Dedifferentiated amniotic fluid mesenchymal stem cell (primary cell): ENCODE measurements around the gene TSEN2.
A peak's percentile ranks its signal among the peaks of the same experiment; 100 is the strongest.

ENCODE experiments used
- DNase-seq: peaks from one replicate; pipeline ENCODE4 v3.0.0-alpha.2; 2016; ENCODE audit errors: extremely low spot score

The TSEN2 gene

DNA sequence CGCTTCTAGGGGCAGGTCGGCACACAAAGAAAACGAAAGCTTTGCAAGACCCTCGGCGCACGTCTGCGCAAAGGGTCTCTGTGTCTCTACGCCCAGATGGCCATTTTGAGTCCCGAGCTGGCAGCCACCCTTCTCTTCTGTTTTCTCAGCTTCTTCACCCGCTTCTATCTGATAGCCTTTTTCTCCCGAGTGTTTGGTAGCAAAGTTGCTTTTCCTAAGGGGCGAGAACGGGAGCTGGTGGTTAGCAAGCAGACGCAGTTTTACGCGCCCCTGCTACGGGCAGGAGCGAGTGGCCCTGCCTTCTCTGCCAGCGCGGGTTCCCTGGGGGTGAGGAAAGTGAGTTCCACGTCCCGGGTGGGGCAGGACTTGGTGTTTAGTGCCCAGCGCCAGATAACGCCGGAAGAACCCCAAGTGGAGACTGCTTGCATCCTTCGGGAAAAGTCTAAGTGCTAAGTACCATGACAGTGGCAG is 69.7 kb downstream of the TSEN2 start:
- DNase-seq: peak; percentile 16

- DNase-seq: peak; percentile 18
Measured at GRCh38 chr3:12556314-12556689, 72.0 kb downstream of the TSEN2 start.

DNA sequence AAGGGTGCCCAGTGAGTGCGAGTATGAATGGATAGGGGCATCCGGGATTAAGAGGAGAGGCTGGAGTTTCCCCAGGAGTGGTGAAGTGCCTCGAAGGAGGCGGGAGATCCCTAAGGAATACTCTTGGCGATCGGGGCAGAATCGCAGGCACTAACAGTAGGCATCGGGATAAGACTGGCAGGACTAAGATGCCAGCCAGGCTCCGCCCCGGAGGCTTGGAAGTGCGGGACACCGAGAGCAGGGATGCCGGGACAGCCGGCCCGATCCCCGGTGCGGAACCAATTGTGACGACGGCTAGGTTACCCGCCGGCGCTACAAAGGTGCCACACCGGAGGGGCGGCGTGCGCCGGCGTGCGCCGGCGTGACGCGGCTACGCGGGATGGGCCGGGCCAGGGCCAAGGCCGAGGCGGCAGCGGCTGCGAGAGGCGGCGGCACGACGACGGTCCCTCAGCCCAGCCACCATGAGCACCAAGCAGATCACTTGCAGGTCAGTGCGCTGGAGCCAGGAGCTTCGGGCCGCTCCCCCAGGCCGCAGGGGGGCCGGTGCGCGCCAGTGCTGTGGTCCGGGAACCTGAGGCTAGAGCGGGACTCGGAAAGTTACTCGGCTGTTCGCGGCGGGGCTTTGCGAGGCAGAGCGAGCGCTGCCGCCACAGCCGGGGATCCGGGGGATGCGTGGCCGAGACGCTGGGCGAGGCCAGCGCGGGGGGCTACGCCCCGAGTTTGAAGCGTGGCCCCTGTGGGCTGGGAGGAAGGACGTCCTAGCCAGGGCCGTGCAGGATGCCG is 72.6 kb downstream of the TSEN2 start, which contains the start of gene MKRN2:
Gene MKRN2 (plus strand): TSS at position 398 of the 783 bp plus-strand sequence. CDS start 64 bp downstream, at position 462.
- peak; percentile 66 for DNase-seq

DNA sequence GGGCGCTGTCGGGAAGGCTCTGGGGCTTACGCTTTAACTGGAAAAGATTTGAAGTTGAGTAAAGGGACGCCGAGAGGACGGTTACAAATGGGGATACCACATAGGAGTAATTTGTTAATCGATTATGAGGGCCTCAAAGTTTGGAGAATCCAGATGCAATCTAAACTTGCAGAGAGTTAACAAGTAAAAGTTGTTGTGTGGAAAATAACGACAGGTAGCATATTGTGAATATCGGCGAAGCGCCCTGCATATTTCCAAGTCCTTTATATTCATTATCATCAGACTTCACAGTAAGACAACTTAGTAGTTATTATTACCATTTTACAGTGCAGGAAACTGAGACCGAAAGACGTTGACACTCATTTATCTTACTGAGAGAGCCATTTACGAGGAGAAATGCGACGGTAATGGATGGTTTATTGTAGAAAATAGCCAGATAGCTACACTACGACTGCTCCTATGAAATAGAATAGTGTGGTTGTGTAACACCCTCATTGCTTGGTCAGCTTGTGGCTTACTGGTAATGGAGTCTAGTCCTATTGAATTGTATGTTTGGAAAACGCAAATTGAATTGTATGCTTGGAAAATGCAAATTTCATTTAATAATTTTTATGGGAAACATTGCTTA is 73.3 kb downstream of the TSEN2 start:
- peak; percentile 53 for DNase-seq

- no peak for DNase-seq
Measured at GRCh38 chr3:12558706-12559105, 74.4 kb downstream of the TSEN2 start.

- DNase-seq: no peak
Measured at GRCh38 chr3:12559520-12559919, 75.2 kb downstream of the TSEN2 start.

DNA sequence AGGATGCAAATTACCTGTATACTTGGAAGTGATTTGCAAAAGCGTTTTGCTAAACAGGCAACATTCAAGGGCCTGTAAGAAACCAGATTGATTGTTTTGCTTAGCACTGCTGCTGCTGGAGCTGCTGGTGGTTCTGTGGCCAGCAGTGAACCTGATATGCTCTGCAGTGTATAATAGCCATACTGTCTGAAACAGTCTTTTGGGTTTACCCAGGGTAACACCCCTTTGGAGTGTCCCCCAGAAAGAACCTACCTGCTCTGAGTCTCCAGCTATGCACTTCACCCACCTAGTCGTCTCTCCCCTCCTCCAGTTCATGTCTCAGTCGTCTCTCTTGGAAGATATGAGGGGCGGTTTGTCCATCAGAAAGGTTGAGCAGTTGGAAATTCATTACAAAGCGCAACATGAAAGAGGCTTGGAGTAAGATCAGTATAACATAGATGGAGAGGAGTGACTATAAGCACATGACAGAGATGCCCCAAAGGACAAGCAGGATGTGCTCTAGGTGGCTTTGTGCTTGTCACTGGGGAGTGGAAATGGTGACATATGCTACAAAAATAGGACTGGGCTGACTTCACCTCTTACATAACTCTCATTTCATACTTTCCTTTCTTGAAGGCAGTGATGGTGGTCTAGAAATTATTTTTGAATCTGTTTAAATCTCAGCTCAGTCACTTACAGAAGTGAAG is 76.4 kb downstream of the TSEN2 start:
- DNase-seq: no peak

- no peak for DNase-seq
Measured at GRCh38 chr3:12561397-12561796, 77.1 kb downstream of the TSEN2 start.

- DNase-seq: no peak
Measured at GRCh38 chr3:12562451-12562850, 78.2 kb downstream of the TSEN2 start.

- no peak for DNase-seq
Measured at GRCh38 chr3:12566976-12567375, 82.7 kb downstream of the TSEN2 start.

DNA sequence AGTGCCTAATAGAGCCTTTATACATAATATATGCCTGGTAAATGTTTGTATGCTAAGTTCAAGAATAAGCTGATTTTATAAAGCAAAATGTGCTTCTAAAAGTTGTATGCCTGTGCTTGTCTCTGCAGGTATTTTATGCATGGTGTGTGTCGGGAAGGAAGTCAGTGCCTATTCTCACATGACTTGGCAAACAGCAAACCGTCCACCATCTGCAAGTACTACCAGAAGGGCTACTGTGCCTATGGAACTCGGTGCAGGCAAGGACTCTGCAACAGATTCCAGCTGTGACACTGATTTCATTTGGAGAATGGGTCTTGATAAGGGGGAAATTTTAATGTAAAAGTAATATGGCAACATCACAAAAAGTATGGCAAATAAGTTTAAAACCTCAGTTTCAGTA is 84.5 kb downstream of the TSEN2 start:
- DNase-seq: no peak

DNA sequence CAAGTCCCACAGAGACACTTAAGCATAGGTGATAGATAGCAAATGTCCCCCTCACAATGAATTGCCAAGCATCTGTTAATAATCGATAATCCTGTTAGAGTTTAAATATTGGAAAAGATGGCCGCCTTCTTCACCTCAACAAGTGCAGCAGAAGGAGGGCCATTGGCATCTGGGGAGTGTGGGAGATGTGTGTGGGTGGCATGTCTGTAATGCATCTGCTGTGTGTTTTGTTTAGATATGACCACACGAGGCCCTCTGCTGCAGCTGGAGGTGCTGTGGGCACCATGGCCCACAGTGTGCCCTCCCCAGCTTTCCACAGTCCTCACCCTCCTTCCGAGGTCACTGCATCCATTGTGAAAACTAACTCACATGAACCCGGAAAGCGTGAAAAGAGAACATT is 85.6 kb downstream of the TSEN2 start:
- no peak for DNase-seq

DNA sequence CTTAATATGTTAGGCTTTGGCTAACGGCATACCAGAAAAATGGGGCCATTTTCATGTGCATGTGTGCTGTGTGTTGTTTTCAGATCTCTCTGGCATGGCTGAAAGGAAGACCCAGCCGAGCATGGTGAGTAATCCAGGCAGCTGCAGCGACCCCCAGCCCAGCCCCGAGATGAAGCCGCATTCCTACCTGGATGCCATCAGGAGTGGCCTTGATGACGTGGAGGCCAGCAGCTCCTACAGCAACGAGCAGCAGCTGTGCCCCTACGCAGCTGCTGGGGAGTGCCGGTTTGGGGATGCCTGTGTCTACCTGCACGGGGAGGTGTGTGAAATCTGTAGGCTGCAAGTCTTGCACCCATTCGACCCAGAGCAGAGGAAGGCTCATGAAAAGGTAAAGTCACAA is 87.7 kb downstream of the TSEN2 start:
- DNase-seq: no peak

DNA sequence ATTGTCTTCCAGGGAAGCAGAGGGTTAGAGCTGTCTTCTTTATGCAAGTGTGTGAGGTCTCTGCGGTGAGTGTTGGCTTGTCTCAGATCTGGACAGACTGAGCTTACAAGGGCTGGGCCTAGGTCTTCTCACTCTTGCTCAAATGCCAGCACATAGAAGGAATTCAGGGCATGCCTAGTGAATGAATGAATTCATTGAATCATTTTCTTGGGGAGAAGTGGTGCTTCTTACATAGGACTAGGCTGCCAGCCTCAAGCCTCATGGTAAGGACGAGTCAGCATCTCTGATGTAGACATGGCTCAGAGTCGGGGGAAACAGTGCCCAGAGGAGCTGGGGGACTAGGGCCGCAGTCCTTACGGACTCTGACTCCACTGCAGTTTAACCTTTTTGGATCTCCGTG is 89.9 kb downstream of the TSEN2 start:
- DNase-seq: no peak

DNA sequence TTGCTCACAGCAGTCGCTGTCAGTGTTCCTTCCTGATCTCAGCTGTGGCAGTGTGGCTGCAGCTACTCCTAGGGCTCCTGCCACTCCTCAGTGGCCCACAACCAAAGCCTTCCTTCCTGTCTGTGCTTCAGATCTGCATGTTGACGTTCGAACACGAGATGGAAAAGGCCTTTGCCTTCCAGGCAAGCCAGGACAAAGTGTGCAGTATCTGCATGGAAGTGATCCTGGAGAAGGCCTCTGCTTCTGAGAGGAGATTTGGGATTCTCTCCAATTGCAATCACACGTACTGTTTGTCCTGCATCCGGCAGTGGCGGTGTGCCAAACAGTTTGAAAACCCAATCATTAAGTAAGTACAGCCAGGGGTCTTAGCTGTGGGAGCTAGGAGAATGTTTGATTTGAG is 90.4 kb downstream of the TSEN2 start:
- no peak for DNase-seq

- no peak for DNase-seq
Measured at GRCh38 chr3:12577379-12577778, 93.1 kb downstream of the TSEN2 start.

GRCh38 chr3:12578742-12579141 is 94.5 kb downstream of the TSEN2 start:
- no peak for DNase-seq

DNA sequence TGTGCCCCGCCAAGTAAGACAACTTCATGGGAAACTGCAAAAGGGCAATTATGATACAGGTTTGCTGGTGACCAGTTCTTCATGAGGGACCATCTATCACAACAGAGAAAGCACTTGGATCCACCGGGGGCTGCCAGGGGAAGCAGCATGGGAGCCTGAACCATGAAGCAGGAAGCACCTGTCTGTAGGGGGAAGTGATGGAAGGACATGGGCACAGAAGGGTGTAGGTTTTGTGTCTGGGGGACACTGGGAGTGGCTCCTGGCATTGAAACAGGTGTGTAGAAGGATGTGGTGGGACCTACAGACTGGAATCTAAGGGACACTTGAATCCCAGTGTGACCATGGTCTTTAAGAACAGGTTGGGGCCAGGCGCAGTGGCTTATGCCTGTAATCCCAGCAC is 95.2 kb downstream of the TSEN2 start:
- DNase-seq: no peak

DNA sequence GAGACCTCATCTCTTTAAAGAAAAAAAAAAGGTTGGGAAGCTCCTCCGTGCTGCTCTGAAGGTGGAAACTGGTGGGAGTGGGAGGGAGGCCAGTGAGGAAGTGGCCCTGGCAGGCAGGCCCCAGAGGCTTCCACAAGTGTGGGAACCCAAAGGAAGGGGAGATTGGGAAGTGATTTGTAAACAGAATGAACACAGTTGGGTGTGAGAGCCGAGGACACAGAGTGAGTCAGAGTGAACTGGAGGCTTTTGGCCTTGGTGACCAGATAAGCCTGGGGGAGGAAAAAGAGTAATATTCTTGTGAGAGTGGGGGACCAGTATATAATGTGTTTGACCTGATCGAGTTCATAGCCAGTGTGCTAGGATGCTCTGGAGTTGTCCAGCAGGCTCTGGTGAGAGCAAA is 95.6 kb downstream of the TSEN2 start:
- DNase-seq: no peak

DNA sequence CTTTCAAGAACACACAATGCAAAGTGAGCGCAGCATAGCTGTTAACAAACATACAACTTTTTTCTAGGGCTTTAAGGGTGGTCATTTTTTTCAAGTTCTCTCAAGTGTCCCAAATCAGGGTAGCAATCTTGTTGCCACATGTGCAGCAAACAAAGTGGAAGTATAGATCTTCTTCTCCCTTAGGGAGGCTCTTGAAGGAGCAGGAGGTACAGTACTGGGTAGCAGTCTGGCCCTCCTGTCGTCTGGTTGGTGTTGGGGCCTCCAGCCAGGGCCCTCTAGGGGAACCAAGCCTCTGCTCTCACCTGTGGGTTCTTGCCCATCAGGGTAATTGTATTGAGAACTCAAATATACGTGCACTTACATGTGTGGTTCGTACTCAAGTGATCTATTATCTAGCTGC is 98.5 kb downstream of the TSEN2 start:
- DNase-seq: no peak
